Body of pancreas (tissue), 4 donors: Measurements from ENCODE around the gene TMTC2. TPM values are rescaled to one million over a fixed set of nuclear protein-coding genes. Genes with fewer than 3 reads are reported as not detected.

Experiments used
- ATAC-seq: fragments of 150-250 bp; one replicate; pipeline ENCODE4 v1.9.1; 2016
- DNase-seq, 4 donors: peaks; one replicate each; pipeline ENCODE4 v3.0.0-alpha.2; 2019
- H3K27ac ChIP-seq, 4 donors: fragments of 200-600 bp; sonication (generic); 1 replicate in 3 of 4; 2 replicates in 1 of 4; pipeline versions ENCODE4 v1.5.1 to v1.6.1; 2016 to 2019; ENCODE audit warnings: mild to moderate bottlenecking in 1 of 4, mixed read lengths in 1 of 4, moderate library complexity in 1 of 4
- H3K27me3 ChIP-seq, 2 donors: fragments of 200-600 bp; sonication (generic); one replicate each; pipeline ENCODE4 v1.6.0; 2016; ENCODE audit warnings: mild to moderate bottlenecking in 1 of 2
- H3K36me3 ChIP-seq, 2 donors: fragments of 200-600 bp; sonication (generic); replicated peaks in 1 of 2; 2 replicates each; pipeline ENCODE4 v1.5.1; 2016; ENCODE audit warnings: low read depth in 2 of 2; ENCODE audit not compliant: insufficient read depth in 1 of 2
- H3K4me1 ChIP-seq: fragments of 200-600 bp; sonication (generic); one replicate; pipeline ENCODE4 v1.6.0; 2016
- H3K4me3 ChIP-seq, 2 donors: fragments of 200-600 bp; sonication (generic); 1 replicate in 1 of 2; 2 replicates in 1 of 2; pipeline ENCODE4 v1.5.1; 2016 to 2019
- H3K9me3 ChIP-seq, 3 donors: fragments of 200-600 bp; sonication (generic); 1 replicate in 2 of 3; 2 replicates in 1 of 3; pipeline ENCODE4 v1.5.1; 2016
- POLR2A ChIP-seq, 3 donors: fragments of 450-650 bp; IDR thresholded peaks; one replicate each; pipeline ENCODE4 v1.6.1; 2016; ENCODE audit warnings: antibody characterized with exemption in 3 of 3, mild to moderate bottlenecking in 2 of 3
- WGBS, 2 donors: methylation state at CpG; one replicate each; pipeline ENCODE4 v1.1.5; 2017; 5-methylcytosine and 5-hydroxymethylcytosine counted together
- intact Hi-C: fragments of 100-400 bp; cut with DNase I; formaldehyde crosslinking; loops from one replicate; pipeline ENCODE4 v1.15.1; 2023
- total RNA-seq, 2 donors: library from RNA; depleted of rRNA; stranded (reverse); fragments of >200 nt; gene quantifications; one replicate each; pipeline ENCODE4 v1.1.0, GENCODE V29; 2016
- TF ChIP-seq, protein P1 (sequence below), 7 experiments: fragments of 450-650 bp in 4 of 7; fragments of 200-600 bp in 3 of 7; sonication (generic) in 3 of 7; IDR thresholded peaks; one replicate each; pipeline ENCODE4 v1.5.1; 2016 to 2019; ENCODE audit warnings: antibody characterized with exemption in 7 of 7

TMTC2 gene
- total RNA-seq, result 10 to 100 TPM; 10.4 to 20.1 TPM

DNA sequence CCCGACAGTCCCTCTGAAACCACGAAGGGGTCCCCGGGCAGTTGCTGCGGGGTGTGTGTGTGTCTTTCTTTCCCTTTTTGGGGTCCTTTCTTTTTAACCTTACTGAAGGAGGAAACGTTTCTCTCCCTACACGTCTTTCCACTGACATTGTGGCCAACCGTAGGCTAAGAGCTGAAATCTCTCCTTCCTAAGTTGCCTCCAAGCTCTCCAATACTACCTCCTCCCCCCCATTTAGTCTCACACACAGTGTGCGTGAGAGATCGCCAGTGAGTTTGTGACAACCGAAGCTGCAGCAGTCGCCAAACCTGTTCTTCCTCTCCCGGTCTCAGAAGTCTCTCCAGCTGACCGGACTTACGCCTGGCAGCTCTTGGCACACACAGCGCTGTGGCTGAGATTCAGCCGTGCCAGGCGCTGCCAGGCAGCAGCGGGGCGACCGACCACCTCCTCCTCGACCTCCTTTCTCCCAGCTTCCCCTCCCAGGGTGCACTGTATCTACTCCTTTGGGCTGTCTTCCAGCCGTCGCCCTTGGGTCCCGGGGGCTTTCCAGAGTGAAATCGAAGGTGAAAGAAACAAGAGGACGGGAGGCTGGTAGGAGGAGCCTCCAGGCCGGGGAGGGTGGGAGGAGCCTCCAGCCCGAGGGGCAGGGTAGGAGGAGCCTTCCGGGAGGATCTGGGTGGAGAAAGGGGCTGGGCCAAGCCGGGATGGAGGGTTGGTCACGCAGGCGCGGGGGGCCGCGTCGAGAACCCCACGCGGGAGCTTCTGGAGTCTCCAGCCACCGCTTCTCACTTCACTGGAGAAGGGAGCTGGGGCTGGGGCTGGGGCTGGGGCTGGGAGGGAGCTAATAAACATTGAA, at the start of gene TMTC2:
TSS of gene TMTC2 (plus strand) at position 739 of the 853 bp plus-strand sequence.
- intact Hi-C loops, result no loop called here
- TF ChIP-seq, protein P1, sequence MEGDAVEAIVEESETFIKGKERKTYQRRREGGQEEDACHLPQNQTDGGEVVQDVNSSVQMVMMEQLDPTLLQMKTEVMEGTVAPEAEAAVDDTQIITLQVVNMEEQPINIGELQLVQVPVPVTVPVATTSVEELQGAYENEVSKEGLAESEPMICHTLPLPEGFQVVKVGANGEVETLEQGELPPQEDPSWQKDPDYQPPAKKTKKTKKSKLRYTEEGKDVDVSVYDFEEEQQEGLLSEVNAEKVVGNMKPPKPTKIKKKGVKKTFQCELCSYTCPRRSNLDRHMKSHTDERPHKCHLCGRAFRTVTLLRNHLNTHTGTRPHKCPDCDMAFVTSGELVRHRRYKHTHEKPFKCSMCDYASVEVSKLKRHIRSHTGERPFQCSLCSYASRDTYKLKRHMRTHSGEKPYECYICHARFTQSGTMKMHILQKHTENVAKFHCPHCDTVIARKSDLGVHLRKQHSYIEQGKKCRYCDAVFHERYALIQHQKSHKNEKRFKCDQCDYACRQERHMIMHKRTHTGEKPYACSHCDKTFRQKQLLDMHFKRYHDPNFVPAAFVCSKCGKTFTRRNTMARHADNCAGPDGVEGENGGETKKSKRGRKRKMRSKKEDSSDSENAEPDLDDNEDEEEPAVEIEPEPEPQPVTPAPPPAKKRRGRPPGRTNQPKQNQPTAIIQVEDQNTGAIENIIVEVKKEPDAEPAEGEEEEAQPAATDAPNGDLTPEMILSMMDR (IDR thresholded peaks at IDR 0.05), result peak in 1 of 7 experiments; percentile 6
- peak; percentile 53 to 84 (median 82) for TF ChIP-seq POLR2A (IDR thresholded peaks at IDR 0.05)
- peak within 1 kb of the TSS; percentile 92 to 98 (median 96) for H3K27ac ChIP-seq
- ATAC-seq, result peak; percentile 89
- WGBS, 2 donors, result 0 to 2% methylated on average over 37 to 39 of the region's 39 CpGs
- DNase-seq, result peak; percentile 94 to 97 (median 95)
- no peaks in the 10 kb centered on the region for H3K27me3 ChIP-seq
- no peaks in the 10 kb centered on the region for H3K9me3 ChIP-seq
- H3K4me3 ChIP-seq, result peak within 1 kb of the TSS; percentile 64 to 89
- H3K4me1 ChIP-seq, result peaks cover 37% of the 10 kb centered on the region
- H3K36me3 ChIP-seq, result no peaks in the 10 kb centered on the region

- WGBS, 2 donors, result 85 to 93% methylated on average over 1 of the region's 1 CpG
- H3K9me3 ChIP-seq, result no peaks in the 10 kb centered on the region
- no peak for ATAC-seq
These were observed 48.4 kb upstream of the TMTC2 start for GRCh38 chr12:82638324-82638723.

GRCh38 chr12:82644896-82645295, 41.8 kb upstream of the TMTC2 start:
- no peak for DNase-seq
- Histone ChIP-seq H3K9me3 (no peaks in the 10 kb centered on the region), H3K27ac (no peak overlapping the region), H3K27me3 (no peaks in the 10 kb centered on the region), H3K36me3 (no peaks in the 10 kb centered on the region), H3K4me1 (no peaks in the 10 kb centered on the region), H3K4me3 (no peak overlapping the region)
- TF ChIP-seq POLR2A (IDR thresholded peaks at IDR 0.05), result no peak
- TF ChIP-seq, protein P1 (IDR thresholded peaks at IDR 0.05), result no peak
- intact Hi-C loops, result no loop called here
- WGBS, 2 donors, result 65 to 68% methylated on average over 2 of the region's 2 CpGs
- no peak for ATAC-seq

More at GRCh38 chr12:82638324-82638723, 48.4 kb upstream of the TMTC2 start:
- no peak for DNase-seq
- H3K4me1 ChIP-seq, result no peaks in the 10 kb centered on the region
- intact Hi-C loops, result no loop called here
- H3K4me3 ChIP-seq, result no peak overlapping the region
- H3K27me3 ChIP-seq, result no peaks in the 10 kb centered on the region
- H3K36me3 ChIP-seq, result no peaks in the 10 kb centered on the region
- TF ChIP-seq, protein P1 (IDR thresholded peaks at IDR 0.05), result no peak
- no peak for TF ChIP-seq POLR2A (IDR thresholded peaks at IDR 0.05)
- H3K27ac ChIP-seq, result no peak overlapping the region

DNA sequence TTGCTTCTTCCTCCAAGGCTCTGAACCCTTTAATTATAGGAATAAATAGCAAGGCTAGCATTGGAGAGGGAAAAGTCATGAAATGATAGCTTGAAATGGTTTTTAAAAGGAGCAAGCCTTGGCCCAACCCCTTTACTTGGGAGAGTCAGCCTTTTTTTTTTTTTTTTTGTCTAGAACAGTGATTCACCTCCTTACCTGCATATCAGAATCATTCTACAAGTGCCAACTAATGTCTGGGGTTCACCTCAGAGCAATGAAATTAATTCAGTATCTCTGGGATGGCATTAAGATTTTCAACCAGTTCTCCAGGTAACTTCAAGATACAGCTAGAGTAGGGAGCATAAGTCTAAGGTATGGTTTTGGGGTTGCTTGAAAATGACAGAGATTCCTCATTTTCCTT, 41.3 kb upstream of the TMTC2 start:
- Histone ChIP-seq H3K27me3 (no peaks in the 10 kb centered on the region), H3K36me3 (no peaks in the 10 kb centered on the region), H3K4me3 (no peak overlapping the region), H3K27ac (no peak overlapping the region), H3K4me1 (no peaks in the 10 kb centered on the region), H3K9me3 (no peaks in the 10 kb centered on the region)
- TF ChIP-seq, protein P1 (IDR thresholded peaks at IDR 0.05), result no peak
- no peak for TF ChIP-seq POLR2A (IDR thresholded peaks at IDR 0.05)
- intact Hi-C loops, result no loop called here
- no peak for ATAC-seq
- DNase-seq, result no peak
